Testis (tissue), 3 donors: ENCODE data around the gene ACAA1. TPM values are rescaled to one million over a fixed set of nuclear protein-coding genes. Genes with fewer than 3 reads are reported as not detected.

Experiments used
- DNase-seq: peaks from one replicate; pipeline ENCODE4 v3.0.0-alpha.2; 2019
- H3K27ac ChIP-seq, 2 donors: fragments of 200-600 bp; sonication (generic); one replicate each; pipeline ENCODE4 v1.5.1; 2019
- H3K27me3 ChIP-seq: fragments of 200-600 bp; sonication (generic); one replicate; pipeline ENCODE4 v1.5.1; 2019
- H3K36me3 ChIP-seq: fragments of 200-600 bp; sonication (generic); one replicate; pipeline ENCODE4 v1.5.1; 2017; ENCODE audit warnings: low read depth; ENCODE audit errors: missing control alignments
- H3K4me1 ChIP-seq: fragments of 200-600 bp; sonication (generic); one replicate; pipeline ENCODE4 v1.5.1; 2019
- H3K4me3 ChIP-seq, 2 donors: fragments of 200-600 bp; sonication (generic); one replicate each; pipeline ENCODE4 v1.5.1; 2017 to 2019
- H3K9me3 ChIP-seq: fragments of 200-600 bp; sonication (generic); one replicate; pipeline ENCODE4 v1.5.1; 2017
- CTCF ChIP-seq, 3 experiments: fragments of 450-650 bp in 2 of 3; fragments of 200-600 bp in 1 of 3; sonication (generic) in 1 of 3; IDR thresholded peaks; one replicate each; pipeline ENCODE4 v1.5.1; 2016 to 2019; ENCODE audit warnings: antibody characterized with exemption in 3 of 3, mild to moderate bottlenecking in 2 of 3, moderate library complexity in 1 of 3
- POLR2A ChIP-seq: fragments of 450-650 bp; IDR thresholded peaks from one replicate; pipeline ENCODE4 v1.6.1; 2017; ENCODE audit warnings: antibody characterized with exemption, mild to moderate bottlenecking, moderate library complexity
- WGBS, 2 donors: methylation state at CpG; one replicate each; pipeline ENCODE4 v1.1.5; 2018; 5-methylcytosine and 5-hydroxymethylcytosine counted together
- intact Hi-C: fragments of 100-400 bp; cut with DNase I; formaldehyde crosslinking; loops from one replicate; pipeline ENCODE4 v1.15.1; 2023; ENCODE audit warnings: low total_unique reads
- polyA plus RNA-seq: library from polyadenylated mRNA; stranded (reverse); fragments of 350-450 nt; fragmentation: Illumina TruSeq; extraction: RNeasy Lipid Tissue Mini Kit (QIAGEN cat#74804); gene quantifications from one replicate; pipeline ENCODE4 v1.2.3, GENCODE V29; 2014; ENCODE audit warnings: low read depth, low replicate concordance; ENCODE audit not compliant: insufficient read depth
- total RNA-seq, 2 donors: library from RNA; depleted of rRNA; stranded (reverse); fragments of >200 nt; gene quantifications; one replicate each; pipeline ENCODE4 v1.2.3, GENCODE V29; 2016

Gene ACAA1
- total and polyA plus RNA-seq, 3 donors from 2014 or later = 50.7 to 60.9 (median 58.3) TPM

DNA sequence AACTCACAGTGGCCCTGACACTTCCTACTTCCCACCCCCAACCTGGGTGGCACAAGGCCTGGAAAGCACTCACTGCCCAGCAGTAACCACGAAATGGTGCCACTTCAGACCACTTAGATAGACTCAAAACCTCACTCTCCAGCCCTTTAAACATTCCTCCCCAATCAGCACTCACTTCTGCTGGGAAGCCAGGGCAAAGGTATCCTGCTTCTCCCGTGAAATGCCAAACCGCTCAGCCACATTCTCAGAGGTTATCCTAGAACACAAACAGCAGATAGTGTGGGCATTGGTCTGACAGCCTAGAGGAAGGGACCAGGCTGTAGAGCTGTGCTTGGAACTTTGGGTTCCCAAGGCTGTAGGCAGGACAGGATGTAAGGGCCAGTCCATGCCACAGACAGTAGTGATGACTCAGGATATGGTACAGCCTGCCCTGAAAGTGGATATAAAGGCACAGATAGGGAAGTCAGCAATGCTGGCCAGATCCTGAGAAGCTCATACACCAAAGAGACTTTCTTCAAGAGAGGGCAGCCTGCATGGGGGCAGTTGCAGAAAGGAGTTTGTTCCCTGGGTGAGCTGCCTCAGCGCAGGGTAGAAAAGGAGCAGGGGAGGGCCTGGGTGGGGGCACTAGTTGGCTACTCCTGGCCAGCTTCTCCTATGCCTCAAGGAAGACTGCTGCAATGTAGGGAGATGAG is 9.2 kb downstream of the ACAA1 start:
- H3K4me3 ChIP-seq = no peak overlapping the region
- no peaks in the 10 kb centered on the region for H3K27me3 ChIP-seq
- TF ChIP-seq POLR2A = no peak
- TF ChIP-seq CTCF (IDR thresholded peaks at IDR 0.05) = no peak
- H3K27ac ChIP-seq = no peak overlapping the region
- DNase-seq = no peak
- intact Hi-C loops = no loop called here
- H3K36me3 ChIP-seq = no peaks in the 10 kb centered on the region
- 88 to 96% methylated on average over 1 to 4 of the region's 4 CpGs for WGBS, 2 donors
- H3K4me1 ChIP-seq = no peaks in the 10 kb centered on the region
- H3K9me3 ChIP-seq = no peaks in the 10 kb centered on the region

DNA sequence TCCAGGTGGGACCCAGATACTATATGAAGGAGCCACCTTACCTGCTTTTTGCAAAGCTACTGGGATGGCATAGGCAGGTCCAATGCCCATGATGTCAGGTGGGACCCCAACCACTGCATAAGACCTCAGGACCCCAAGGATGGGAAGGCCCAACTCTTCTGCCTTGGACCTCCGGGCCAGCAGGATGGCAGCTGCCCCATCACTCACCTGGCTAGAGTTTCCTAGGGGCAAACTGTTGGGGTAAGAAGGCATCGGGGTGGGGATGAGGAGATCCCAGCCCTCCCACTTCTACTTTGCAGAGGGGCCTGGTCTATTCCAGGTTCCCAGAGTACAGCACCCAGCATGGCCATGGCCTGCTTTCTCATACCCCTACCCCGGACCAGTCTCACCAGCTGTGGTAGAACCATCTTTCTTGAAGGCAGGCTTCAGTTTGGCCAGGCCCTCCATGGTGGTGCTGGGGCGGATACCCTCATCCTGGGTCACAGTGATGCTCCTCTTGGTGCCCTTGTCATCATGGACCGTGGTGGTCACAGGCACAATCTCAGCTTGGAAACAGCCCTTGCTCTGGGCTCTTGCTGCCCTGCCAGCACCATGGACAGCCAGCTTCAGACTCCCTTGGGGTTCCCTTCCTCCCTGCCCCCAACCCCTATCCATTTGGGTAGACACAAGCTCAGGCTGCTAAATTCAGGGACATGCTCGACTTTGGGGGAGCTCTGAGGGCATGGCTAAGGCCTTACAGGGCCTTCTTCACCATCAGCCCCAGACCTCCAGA is 10.6 kb downstream of the ACAA1 start:
- no peak for DNase-seq
- 95 to 100% methylated on average over 3 to 6 of the region's 6 CpGs for WGBS, 2 donors
- H3K27me3 ChIP-seq = no peaks in the 10 kb centered on the region
- no peak overlapping the region for H3K27ac ChIP-seq
- TF ChIP-seq POLR2A (no peak), CTCF (IDR thresholded peaks at IDR 0.05) (no peak)
- intact Hi-C loops = no loop called here
- H3K36me3 ChIP-seq = no peaks in the 10 kb centered on the region
- H3K4me1 ChIP-seq = no peaks in the 10 kb centered on the region
- no peak overlapping the region for H3K4me3 ChIP-seq
- H3K9me3 ChIP-seq = no peaks in the 10 kb centered on the region

DNA sequence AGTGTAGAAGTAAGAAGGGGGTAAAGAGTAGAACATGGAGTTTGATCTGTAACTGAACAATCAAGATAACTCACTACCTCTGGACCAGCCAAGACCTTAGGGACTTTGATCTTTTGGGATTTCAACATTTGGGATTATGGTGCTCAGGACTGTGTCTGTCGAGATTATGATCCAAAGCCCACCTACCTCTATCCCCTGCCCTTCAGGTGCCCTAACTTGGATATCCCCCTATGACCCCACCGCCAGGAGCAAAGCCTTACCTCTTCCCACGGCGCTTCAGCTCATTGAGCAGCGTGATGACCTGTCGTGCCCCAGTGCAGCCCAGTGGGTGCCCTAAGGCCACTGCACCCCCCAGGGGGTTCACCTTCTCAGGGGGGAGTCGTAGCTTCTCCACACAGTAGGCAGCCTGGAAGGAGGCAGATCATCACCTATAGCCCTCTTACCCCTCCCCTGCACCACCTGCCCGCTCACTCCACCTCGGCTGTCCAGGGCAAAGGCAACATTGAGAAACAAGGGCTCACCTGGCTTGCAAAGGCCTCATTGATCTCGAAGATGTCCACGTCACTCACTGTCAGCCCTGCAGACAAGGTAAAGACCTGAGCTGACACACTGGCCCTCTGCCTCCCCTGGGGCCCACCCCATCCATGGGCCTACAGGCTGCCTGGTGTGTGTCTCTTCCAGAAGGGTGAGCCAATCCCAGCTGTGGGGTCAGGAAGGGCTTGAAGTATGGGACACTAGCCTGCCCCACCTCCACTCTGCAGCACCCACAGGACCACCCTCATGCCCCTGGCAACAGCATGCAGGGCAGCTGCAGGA is 11.4 kb downstream of the ACAA1 start:
- Histone ChIP-seq H3K27ac (no peak overlapping the region), H3K4me3 (no peak overlapping the region), H3K4me1 (no peaks in the 10 kb centered on the region), H3K9me3 (no peaks in the 10 kb centered on the region), H3K36me3 (no peaks in the 10 kb centered on the region), H3K27me3 (no peaks in the 10 kb centered on the region)
- WGBS, 2 donors = 92 to 97% methylated on average over 11 of the region's 11 CpGs
- no peak for TF ChIP-seq POLR2A
- no peak for TF ChIP-seq CTCF (IDR thresholded peaks at IDR 0.05)
- intact Hi-C loops = no loop called here
- DNase-seq = no peak

- intact Hi-C loops = no loop called here
- Histone ChIP-seq H3K4me1 (no peaks in the 10 kb centered on the region), H3K27me3 (no peaks in the 10 kb centered on the region), H3K9me3 (no peaks in the 10 kb centered on the region), H3K36me3 (no peaks in the 10 kb centered on the region), H3K27ac (no peak overlapping the region), H3K4me3 (no peak overlapping the region)
- WGBS, 2 donors = 78 to 80% methylated on average over 7 of the region's 7 CpGs
- TF ChIP-seq CTCF (IDR thresholded peaks at IDR 0.05) (no peak), POLR2A (no peak)
- DNase-seq = no peak
These were observed 12.4 kb downstream of the ACAA1 start for GRCh38 chr3:38124324-38125122.
